Measurements from ENCODE around the gene EFEMP2.

The EFEMP2 gene

DNA sequence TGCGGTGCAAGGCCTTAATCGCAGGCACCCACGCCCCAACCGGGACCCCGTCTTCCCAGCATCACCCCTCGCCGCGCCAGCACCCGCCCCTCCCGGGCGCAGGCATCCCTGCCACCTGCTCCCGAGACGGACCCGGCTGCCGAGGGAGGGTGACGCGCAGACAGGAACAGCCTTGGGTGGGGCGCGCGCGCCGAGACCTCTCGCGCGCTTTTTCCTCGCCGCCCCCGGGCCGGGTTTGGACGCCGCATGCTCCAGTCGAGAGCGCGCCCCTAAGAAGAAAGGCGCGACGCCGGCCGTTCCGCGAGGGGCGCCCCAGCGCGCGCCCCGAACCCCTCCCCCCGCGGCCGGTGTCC lies 15.1 kb downstream of the EFEMP2 start:
- peak overlapping the region; percentile 94 for H3K4me3 ChIP-seq (ENCODE audit: control insufficient read depth, low read depth, low read length)
- TF ChIP-seq, protein P1, sequence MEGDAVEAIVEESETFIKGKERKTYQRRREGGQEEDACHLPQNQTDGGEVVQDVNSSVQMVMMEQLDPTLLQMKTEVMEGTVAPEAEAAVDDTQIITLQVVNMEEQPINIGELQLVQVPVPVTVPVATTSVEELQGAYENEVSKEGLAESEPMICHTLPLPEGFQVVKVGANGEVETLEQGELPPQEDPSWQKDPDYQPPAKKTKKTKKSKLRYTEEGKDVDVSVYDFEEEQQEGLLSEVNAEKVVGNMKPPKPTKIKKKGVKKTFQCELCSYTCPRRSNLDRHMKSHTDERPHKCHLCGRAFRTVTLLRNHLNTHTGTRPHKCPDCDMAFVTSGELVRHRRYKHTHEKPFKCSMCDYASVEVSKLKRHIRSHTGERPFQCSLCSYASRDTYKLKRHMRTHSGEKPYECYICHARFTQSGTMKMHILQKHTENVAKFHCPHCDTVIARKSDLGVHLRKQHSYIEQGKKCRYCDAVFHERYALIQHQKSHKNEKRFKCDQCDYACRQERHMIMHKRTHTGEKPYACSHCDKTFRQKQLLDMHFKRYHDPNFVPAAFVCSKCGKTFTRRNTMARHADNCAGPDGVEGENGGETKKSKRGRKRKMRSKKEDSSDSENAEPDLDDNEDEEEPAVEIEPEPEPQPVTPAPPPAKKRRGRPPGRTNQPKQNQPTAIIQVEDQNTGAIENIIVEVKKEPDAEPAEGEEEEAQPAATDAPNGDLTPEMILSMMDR (conservative IDR thresholded peaks at IDR 0.05; ENCODE audit: control insufficient read depth, insufficient read depth, low read depth, low read length), result no peak
- DNase-seq (ENCODE audit: low read depth), result no peak

DNA sequence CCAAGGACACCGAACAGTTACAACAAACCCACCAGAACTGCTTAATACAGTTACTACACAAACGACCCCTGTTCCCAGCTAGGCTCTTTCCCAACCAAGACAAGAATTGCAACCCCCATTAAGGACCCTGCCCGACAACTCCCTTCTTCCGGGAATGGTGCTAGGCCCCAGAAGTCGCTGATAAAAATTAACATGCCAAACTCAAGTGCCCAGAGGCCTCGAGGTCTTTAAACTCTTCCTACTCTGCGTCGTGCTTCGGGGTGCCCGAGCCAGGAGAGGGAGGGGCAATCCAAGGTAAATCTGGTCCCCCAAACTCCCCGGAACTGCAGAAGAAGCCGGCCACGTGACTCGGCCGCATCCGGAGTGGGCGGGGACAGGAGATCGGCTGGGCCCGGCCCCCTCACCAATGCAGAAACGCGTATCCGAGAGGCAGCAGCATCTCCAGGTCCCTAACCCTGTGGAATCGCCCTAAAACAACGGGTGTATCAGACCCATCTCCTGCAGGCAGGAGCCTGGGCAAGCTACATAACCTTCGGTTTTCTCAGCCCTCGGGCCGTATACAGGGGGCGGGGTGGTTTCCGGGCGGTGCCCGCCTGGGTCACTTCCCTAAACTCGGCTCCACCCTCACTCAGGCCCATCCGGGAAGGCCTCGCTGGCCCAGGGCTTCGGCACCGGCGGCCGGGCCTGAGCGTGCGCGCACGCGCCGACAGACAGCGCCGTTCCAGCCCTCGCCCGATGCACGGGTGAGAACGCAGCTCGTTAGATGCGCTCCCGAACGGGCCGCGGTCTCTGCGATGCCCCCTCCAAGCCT lies 15.7 kb downstream of the EFEMP2 start:
- peak overlapping the region; percentile 94 for H3K4me3 ChIP-seq (ENCODE audit: control insufficient read depth, low read depth, low read length)
- TF ChIP-seq, protein P1 (conservative IDR thresholded peaks at IDR 0.05; ENCODE audit: control insufficient read depth, insufficient read depth, low read depth, low read length), result no peak
- peak; percentile 54 for DNase-seq (ENCODE audit: low read depth)

DNA sequence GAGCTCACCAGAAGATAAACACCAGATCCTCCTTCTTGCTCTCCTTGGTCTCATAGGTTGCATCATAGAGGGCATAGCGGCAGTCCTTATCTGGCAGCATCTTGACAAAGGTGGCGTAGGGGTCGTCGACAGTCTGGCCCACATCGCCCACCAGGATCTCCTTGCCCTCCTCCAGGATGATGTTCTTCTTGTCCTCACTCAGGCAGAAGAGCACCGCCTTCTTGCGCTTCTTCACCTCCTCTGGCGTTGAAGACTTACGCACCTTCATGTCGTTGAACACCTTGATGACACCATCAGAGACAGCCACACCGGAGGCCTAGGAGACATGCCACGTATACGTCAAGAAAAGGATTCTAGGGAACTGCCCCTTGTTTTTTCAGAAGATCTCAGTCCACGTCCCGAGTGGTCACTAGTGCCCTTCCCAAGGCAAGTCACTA lies 16.7 kb downstream of the EFEMP2 start:
- no peak for DNase-seq (ENCODE audit: low read depth)
- TF ChIP-seq, protein P1 (conservative IDR thresholded peaks at IDR 0.05; ENCODE audit: control insufficient read depth, insufficient read depth, low read depth, low read length), result no peak
- H3K4me3 ChIP-seq (ENCODE audit: control insufficient read depth, low read depth, low read length), result peak overlapping the region; percentile 94

DNA sequence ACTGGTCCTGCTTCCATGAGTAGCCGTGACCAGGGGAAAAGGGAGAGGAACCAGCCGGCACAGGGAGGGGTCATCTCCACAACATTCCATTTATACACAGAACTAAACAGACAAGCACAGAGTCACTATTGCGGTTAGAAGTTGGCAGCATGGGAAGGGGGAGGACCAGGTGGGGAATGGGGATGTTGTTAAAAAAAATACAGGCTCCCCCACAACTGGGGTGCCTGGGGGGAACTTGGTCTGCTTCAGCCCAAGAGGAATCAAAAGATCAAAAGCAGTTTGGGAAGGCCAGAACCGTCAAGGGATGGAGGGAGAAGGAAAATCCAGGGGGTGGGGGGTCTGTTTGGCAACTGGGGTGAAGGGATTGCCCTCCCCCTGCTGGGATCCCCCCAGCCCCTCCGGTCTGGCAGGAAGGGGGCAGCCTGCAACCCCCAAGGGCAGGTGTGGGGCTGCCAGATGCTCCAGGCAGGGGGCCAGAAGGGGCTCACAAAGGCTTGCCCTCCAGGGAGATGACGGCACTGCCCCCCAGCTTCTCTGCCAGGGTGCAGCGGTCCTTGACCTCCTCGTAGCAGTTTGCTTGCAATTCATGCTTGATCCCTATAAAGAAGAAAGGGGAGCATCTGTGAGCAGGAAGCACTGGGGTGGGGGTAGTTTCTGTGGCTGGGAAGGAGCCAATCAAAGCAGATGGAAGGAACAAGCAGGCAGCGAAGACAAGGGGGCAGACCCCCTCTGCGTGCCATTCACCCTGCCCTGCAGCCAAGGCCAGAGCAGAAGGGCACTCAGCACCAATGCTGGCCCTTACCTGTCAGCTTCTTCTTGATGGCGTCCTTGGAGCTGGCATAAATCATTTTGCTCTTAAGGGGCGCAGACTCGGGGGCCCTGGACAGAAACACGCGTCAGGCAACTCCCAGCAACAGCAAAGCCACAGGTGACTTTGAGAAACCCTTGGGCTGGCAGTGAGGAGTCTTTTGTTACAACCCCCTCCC lies 17.5 kb downstream of the EFEMP2 start:
- DNase-seq (ENCODE audit: low read depth), result no peak
- TF ChIP-seq, protein P1 (conservative IDR thresholded peaks at IDR 0.05; ENCODE audit: control insufficient read depth, insufficient read depth, low read depth, low read length), result no peak
- no peak overlapping the region for H3K4me3 ChIP-seq (ENCODE audit: control insufficient read depth, low read depth, low read length)

DNA sequence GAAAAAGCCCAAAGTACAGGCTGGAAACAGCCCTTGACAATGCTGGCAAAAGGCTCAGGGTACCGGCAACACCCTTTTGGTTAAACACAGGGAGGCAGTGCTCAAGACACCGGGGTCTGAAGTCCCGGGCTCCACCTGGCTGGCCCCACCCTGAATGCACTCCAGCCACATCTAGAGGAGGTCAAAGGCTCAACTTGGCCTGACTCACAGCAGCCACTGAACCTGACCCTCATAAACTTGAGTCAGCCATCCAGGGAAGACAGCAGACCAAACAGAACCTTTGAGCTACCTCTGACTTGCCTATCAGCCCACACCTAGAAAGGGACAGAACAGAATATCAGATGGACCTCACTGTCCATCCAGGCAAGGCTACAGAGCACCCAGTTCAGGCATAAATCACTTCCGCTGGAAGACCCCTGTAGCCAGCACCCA lies 18.4 kb downstream of the EFEMP2 start:
- TF ChIP-seq, protein P1 (conservative IDR thresholded peaks at IDR 0.05; ENCODE audit: control insufficient read depth, insufficient read depth, low read depth, low read length), result no peak
- DNase-seq (ENCODE audit: low read depth), result no peak
- no peak overlapping the region for H3K4me3 ChIP-seq (ENCODE audit: control insufficient read depth, low read depth, low read length)

DNA sequence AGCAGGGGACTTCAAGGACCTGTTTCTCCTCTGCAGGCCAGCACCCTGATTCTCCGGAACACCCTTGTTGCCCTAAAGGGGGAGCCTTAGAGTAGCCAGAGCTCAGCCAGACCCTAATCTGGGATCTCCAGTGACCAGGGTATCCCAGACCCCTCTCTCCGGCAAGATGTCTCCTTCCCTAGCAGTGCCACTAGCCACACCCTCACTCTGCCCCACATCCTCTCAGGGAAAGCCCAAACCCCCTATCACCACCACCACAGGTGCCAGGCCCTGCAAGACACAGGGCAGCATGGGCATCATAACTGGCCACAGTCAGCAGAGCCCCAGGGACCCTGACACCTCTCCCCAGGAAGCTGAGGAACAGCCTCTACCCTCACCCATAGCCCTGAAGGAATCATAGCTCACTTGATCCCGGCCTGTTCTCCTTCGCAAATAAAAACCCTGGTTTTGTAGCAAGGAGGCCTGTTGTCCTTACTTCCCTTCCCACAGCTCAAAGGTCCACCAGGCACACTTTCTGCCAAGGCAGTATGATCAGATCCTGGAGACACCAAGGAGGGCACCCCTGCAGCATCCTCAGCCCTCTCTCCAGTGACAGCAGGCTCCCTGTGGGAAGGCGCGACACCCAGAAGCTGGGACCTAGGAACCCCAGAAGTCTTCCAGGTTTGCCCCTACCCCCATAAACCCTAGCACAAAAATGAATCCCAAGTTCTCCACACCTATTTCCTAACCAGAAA lies 19.2 kb downstream of the EFEMP2 start:
- DNase-seq (ENCODE audit: low read depth), result no peak
- H3K4me3 ChIP-seq (ENCODE audit: control insufficient read depth, low read depth, low read length), result no peak overlapping the region
- TF ChIP-seq, protein P1 (conservative IDR thresholded peaks at IDR 0.05; ENCODE audit: control insufficient read depth, insufficient read depth, low read depth, low read length), result no peak
